Esophagus squamous epithelium (tissue), 5 donors: ENCODE data around the gene LIN7B. TPM values are rescaled to one million over a fixed set of nuclear protein-coding genes. Genes with fewer than 3 reads are reported as not detected.
"Not testable (repeated sequence)": the region's sequence is repeated elsewhere in the genome, so short reads cannot be mapped to it uniquely, and the experiment has no call there.

Source experiments
- DNase-seq: peaks from one replicate; lab custom pipeline; 2025; lab: John Stamatoyannopoulos, UW
- H3K27ac ChIP-seq, 4 donors: fragments of 200-600 bp; sonication (generic); one replicate each; pipeline ENCODE4 v1.5.1; 2016 to 2019; ENCODE audit warnings: mild to moderate bottlenecking in 1 of 4
- H3K27me3 ChIP-seq, 4 donors: fragments of 200-600 bp; sonication (generic); 1 replicate in 3 of 4; 2 replicates in 1 of 4; pipeline versions ENCODE4 v1.5.1 to v1.6.0; 2017 to 2021; ENCODE audit warnings: antibody characterized with exemption in 1 of 4
- H3K36me3 ChIP-seq, 3 donors: fragments of 200-600 bp; sonication (generic); one replicate each; pipeline ENCODE4 v1.5.1; 2016 to 2019
- H3K4me1 ChIP-seq, 3 donors: fragments of 200-600 bp; sonication (generic); one replicate each; pipeline ENCODE4 v1.5.1; 2017 to 2019
- H3K4me3 ChIP-seq, 4 donors: fragments of 200-600 bp; sonication (generic); 1 replicate in 3 of 4; 2 replicates in 1 of 4; pipeline ENCODE4 v1.5.1; 2016 to 2019; ENCODE audit warnings: mild to moderate bottlenecking in 2 of 4, moderate library complexity in 1 of 4
- H3K9me3 ChIP-seq, 3 donors: fragments of 200-600 bp; sonication (generic); one replicate each; pipeline ENCODE4 v1.5.1; 2016 to 2019
- CTCF ChIP-seq, 6 experiments: fragments of 450-650 bp in 4 of 6; fragments of 200-600 bp in 2 of 6; sonication (generic) in 2 of 6; IDR thresholded peaks; one replicate each; pipeline ENCODE4 v1.5.1; 2016 to 2019; ENCODE audit warnings: antibody characterized with exemption in 6 of 6, mild to moderate bottlenecking in 4 of 6, moderate library complexity in 4 of 6
- POLR2A ChIP-seq, 4 donors: fragments of 450-650 bp; IDR thresholded peaks; one replicate each; pipeline ENCODE4 v1.6.1; 2017; ENCODE audit warnings: antibody characterized with exemption in 4 of 4, mild to moderate bottlenecking in 4 of 4, moderate library complexity in 3 of 4
- WGBS, 2 donors: methylation state at CpG; one replicate each; pipeline ENCODE4 v1.1.5; 2018; 5-methylcytosine and 5-hydroxymethylcytosine counted together
- intact Hi-C: fragments of 100-400 bp; cut with DNase I; formaldehyde crosslinking; loops from one replicate; pipeline ENCODE4 v1.15.0; 2022
- total RNA-seq, 4 donors: library from RNA; depleted of rRNA; stranded (reverse); fragments of >200 nt; gene quantifications; one replicate each; pipeline ENCODE4 v1.1.0, GENCODE V29; 2016
- donor health status: DM: yes; HTN: yes; CAD: no.

LIN7B gene
- total RNA-seq, 4 donors from 2014 or later, result 5.7 to 14.1 (median 10.1) TPM

DNA sequence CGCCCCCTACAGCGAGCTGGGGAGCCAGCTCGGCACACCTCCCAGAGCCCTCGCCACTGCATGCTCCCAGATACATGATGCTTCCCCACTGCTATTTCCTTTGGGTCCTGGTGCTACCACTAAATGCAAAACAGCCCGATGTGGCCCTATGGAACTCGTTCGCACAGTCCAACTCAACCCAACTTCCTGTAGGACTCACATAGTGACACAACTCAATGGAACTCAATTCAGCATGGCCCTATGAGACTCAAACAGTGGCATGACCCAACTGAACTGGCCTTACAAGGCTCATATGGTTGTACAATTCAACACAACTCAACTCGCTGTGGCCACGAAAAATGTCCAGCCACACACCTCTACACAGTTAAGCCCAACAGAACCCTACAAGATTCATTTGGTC is 45.1 kb upstream of the LIN7B start:
- Histone ChIP-seq H3K36me3 (no peaks in the 10 kb centered on the region), H3K27me3 (peaks cover 5 to 100% (median 22%) of the 10 kb centered on the region in 4 donors), H3K4me1 (peaks cover 9 to 37% (median 10%) of the 10 kb centered on the region in 3 donors), H3K9me3 (no peaks in the 10 kb centered on the region), H3K27ac (no peak overlapping the region), H3K4me3 (no peak overlapping the region)
- 84 to 91% methylated on average over 6 to 9 of the region's 9 CpGs for WGBS, 2 donors
- no peak for DNase-seq
- intact Hi-C loops, result no loop called here
- no peak for TF ChIP-seq POLR2A (IDR thresholded peaks at IDR 0.05)
- TF ChIP-seq CTCF (IDR thresholded peaks at IDR 0.05), result no peak

- intact Hi-C loops, result no loop called here
- no peaks in the 10 kb centered on the region for H3K9me3 ChIP-seq
- no peak overlapping the region for H3K4me3 ChIP-seq
- H3K36me3 ChIP-seq, result no peaks in the 10 kb centered on the region
- DNase-seq, result no peak
- no peak overlapping the region for H3K27ac ChIP-seq
- TF ChIP-seq POLR2A (IDR thresholded peaks at IDR 0.05) (no peak), CTCF (IDR thresholded peaks at IDR 0.05) (no peak)
- peaks cover under 1 to 25% (median 3%) of the 10 kb centered on the region in 3 donors for H3K4me1 ChIP-seq
- peaks cover 5 to 92% (median 21%) of the 10 kb centered on the region in 4 donors for H3K27me3 ChIP-seq
- WGBS, 2 donors, result 90 to 92% methylated on average over 12 to 16 of the region's 21 CpGs
Observed at GRCh38 chr19:49070416-49070815, 43.8 kb upstream of the LIN7B start.

DNA sequence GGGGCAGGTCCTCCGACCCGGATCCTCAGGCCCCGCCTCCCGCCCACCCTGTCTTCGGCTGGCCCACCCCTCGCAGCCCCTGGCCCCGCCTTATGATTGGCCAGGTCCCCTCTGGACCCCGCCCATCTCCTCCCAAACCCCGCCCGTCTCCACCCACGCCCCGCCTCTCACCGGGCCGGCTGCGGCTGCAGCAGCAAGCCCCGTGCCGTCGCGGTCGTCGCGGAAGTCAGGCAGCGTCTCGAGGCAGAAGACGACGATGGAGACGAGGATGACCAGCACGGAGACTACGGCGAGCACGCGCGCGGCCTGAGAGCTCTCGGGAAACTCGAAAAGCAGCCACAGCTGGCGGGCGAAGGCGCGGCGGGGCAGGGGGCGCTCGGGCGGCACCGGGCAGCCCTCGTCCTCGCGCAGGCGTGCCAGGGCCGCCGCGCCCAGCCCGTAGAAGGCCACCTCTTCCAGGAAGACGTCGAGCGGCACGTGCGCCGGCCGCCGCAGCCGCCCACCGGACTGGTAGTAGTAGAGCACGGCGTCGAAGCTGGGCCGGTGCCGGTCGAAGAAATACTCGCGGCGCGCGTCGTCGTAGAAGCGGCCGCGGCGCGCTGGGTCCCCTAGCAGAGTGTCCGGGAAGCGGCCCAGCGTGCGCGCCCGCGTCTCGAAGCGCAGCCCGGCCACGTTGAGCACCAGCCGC is 42.2 kb upstream of the LIN7B start:
- H3K4me3 ChIP-seq, result peak overlapping the region in 2 of 4 donors; percentile 28 to 38
- no peaks in the 10 kb centered on the region for H3K9me3 ChIP-seq
- peaks cover 5 to 76% (median 20%) of the 10 kb centered on the region in 4 donors for H3K27me3 ChIP-seq
- WGBS, 2 donors, result 0 to 25% methylated on average over 2 to 40 of the region's 93 CpGs
- H3K27ac ChIP-seq, result no peak overlapping the region
- no peaks in the 10 kb centered on the region for H3K36me3 ChIP-seq
- H3K4me1 ChIP-seq, result peaks cover 0 to 23% (median 3%) of the 10 kb centered on the region in 3 donors
- TF ChIP-seq POLR2A (IDR thresholded peaks at IDR 0.05), result no peak
- TF ChIP-seq CTCF (IDR thresholded peaks at IDR 0.05), result no peak
- intact Hi-C loops, result no loop called here
- no peak for DNase-seq

GRCh38 chr19:49073514-49074378 is 40.4 kb upstream of the LIN7B start:
- no peak for DNase-seq
- no peak overlapping the region for H3K27ac ChIP-seq
- TF ChIP-seq CTCF (IDR thresholded peaks at IDR 0.05) (peak in 1 of 6 experiments; percentile 34), POLR2A (IDR thresholded peaks at IDR 0.05) (no peak)
- peaks cover 0 to 23% (median 3%) of the 10 kb centered on the region in 3 donors for H3K4me1 ChIP-seq
- no peaks in the 10 kb centered on the region for H3K9me3 ChIP-seq
- 46 to 53% methylated on average over 14 to 18 of the region's 23 CpGs for WGBS, 2 donors
- peaks cover 5 to 59% (median 20%) of the 10 kb centered on the region in 4 donors for H3K27me3 ChIP-seq
- H3K36me3 ChIP-seq, result no peaks in the 10 kb centered on the region
- intact Hi-C loops, result no loop called here
- no peak overlapping the region for H3K4me3 ChIP-seq

DNA sequence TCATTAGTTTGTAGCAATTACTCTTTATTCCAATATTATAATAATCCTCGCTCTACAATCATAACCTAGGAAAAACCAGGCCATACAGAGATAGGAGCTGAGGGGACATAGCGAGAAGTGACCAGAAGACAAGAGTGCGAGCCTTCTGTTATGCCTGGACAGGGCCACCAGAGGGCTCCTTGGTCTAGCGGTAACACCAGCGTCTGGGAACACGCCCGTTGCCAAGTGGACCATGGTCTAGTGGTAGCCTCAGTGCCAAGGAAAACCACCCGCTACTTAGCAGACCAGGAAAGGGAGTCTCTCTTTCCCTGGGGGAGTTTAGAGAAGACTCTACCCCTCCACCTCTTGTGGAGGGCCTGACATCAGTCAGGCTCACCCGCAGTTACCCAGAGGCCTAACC is 39.3 kb upstream of the LIN7B start:
- 19 to 26% methylated on average over 5 to 7 of the region's 9 CpGs for WGBS, 2 donors
- not testable (repeated sequence) for H3K9me3 ChIP-seq

More for the DNA sequence above, 39.3 kb upstream of the LIN7B start:
- Histone ChIP-seq H3K4me1 (peaks cover 0 to 23% (median 3%) of the 10 kb centered on the region in 3 donors), H3K27me3 (peaks cover 5 to 48% (median 16%) of the 10 kb centered on the region in 4 donors)
- TF ChIP-seq CTCF (IDR thresholded peaks at IDR 0.05), result peak; percentile 37 to 80 (median 72)
- H3K36me3 ChIP-seq, H3K4me3 ChIP-seq, DNase-seq, intact Hi-C loops, H3K27ac ChIP-seq: not testable (repeated sequence)
